Adrenal gland (tissue), 12 donors: ENCODE data around the gene RSF1. TPM values are rescaled to one million over a fixed set of nuclear protein-coding genes. Genes with fewer than 3 reads are reported as not detected.

Source experiments
- DNase-seq, 7 donors: peaks; one replicate each; pipeline ENCODE4 v3.0.0-alpha.2; 2019 to 2020
- H3K27ac ChIP-seq, 5 donors: fragments of 200-600 bp; sonication (generic) in 4 of 5; 1 replicate in 3 of 5; 2 replicates in 2 of 5; pipeline versions ENCODE4 v1.5.1 to v1.8.0; 2016 to 2020; ENCODE audit warnings: mild to moderate bottlenecking in 1 of 5
- H3K27me3 ChIP-seq: fragments of 200-600 bp; 2 replicates; pipeline ENCODE4 v1.8.0; 2021
- H3K36me3 ChIP-seq, 2 donors: fragments of 200-600 bp; replicated peaks in 1 of 2; 1 replicate in 1 of 2; 2 replicates in 1 of 2; pipeline versions ENCODE4 v1.5.1 to v1.8.0; 2018 to 2022
- H3K4me1 ChIP-seq, 2 donors: fragments of 200-600 bp; replicated peaks in 1 of 2; 1 replicate in 1 of 2; 2 replicates in 1 of 2; pipeline versions ENCODE4 v1.5.1 to v1.8.0; 2018 to 2021
- H3K4me3 ChIP-seq, 4 donors: fragments of 200-600 bp; sonication (generic) in 3 of 4; one replicate each; pipeline ENCODE4 v1.5.1; 2016 to 2018
- H3K9me3 ChIP-seq, 3 donors: fragments of 200-600 bp; sonication (generic) in 1 of 3; replicated peaks in 1 of 3; 1 replicate in 2 of 3; 2 replicates in 1 of 3; pipeline versions ENCODE4 v1.5.1 to v1.8.0; 2016 to 2021
- CTCF ChIP-seq, 6 experiments: fragments of 450-650 bp in 4 of 6; fragments of 200-600 bp in 2 of 6; sonication (generic) in 1 of 6; IDR thresholded peaks; 1 replicate in 5 of 6; 2 replicates in 1 of 6; pipeline versions ENCODE4 v1.5.1 to v1.8.0; 2016 to 2021; ENCODE audit warnings: antibody characterized with exemption in 6 of 6, mild to moderate bottlenecking in 2 of 6, moderate library complexity in 1 of 6
- POLR2A ChIP-seq, 2 donors: fragments of 450-650 bp; IDR thresholded peaks; one replicate each; pipeline ENCODE4 v1.6.1; 2017; ENCODE audit warnings: antibody characterized with exemption in 2 of 2, mild to moderate bottlenecking in 2 of 2, moderate library complexity in 1 of 2
- WGBS, 4 donors: extraction: QIAGEN DNeasy Blood & Tissue Kit in 2 of 4; methylation state at CpG; one replicate each; pipeline versions ENCODE4 v1.1.5 to v1.1.7; 2013 to 2017; 5-methylcytosine and 5-hydroxymethylcytosine counted together
- intact Hi-C, 2 donors: fragments of 100-400 bp; cut with DNase I; formaldehyde crosslinking; loops; one replicate each; pipeline versions ENCODE4 v1.14.1 to v1.15.0; 2022 to 2023
- polyA plus RNA-seq, 3 donors: library from polyadenylated mRNA; stranded (reverse); fragments of 200-250 nt in 2 of 3; fragments of 350-450 nt in 1 of 3; fragmentation: Illumina TruSeq in 1 of 3; extraction: RNeasy Lipid Tissue Mini Kit (QIAGEN cat#74804) in 1 of 3; gene quantifications; one replicate each; pipeline ENCODE4 v1.2.3, GENCODE V29; 2013 to 2014
- total RNA-seq, 9 donors: library from RNA; depleted of rRNA in 4 of 9; stranded (reverse); fragments of >200 nt in 4 of 9; fragments of 120-200 nt in 1 of 9; fragmentation: NEBNext Ultra II Directional in 1 of 9; extraction: Animal tissue kit (Norgen Biotek cat#: 25700) in 1 of 9; gene quantifications; one replicate each; pipeline versions ENCODE4 v1.1.0 to v1.2.4, GENCODE V29; 2013 to 2023
- donor health status: healthy with polysubstance abuse.
- donor health status: Bipolar disorder and iron deficiency.
- donor health status: DM: yes; HTN: yes; CAD: no.
- donor health status: DM: no; HTN: no; CAD: no.
- donor health status: DM: no; HTN: no; CAD: no.
- donor health status: DM: yes; HTN: yes; CAD: no.

Gene RSF1
- total and polyA plus RNA-seq, 12 donors: 12.7 to 108 (median 66.9) TPM

GRCh38 chr11:77736473-77736872 is 84.0 kb downstream of the RSF1 start:
- H3K27me3 ChIP-seq: no peaks in the 10 kb centered on the region
- no peak for DNase-seq
- H3K4me3 ChIP-seq: no peak overlapping the region
- intact Hi-C loops: no loop called here
- no peaks in the 10 kb centered on the region for H3K9me3 ChIP-seq
- 92 to 98% (median 97%) methylated on average over 2 of the region's 2 CpGs for WGBS, 4 donors
- no peaks in the 10 kb centered on the region for H3K4me1 ChIP-seq
- H3K36me3 ChIP-seq: peaks cover 0 to 9% of the 10 kb centered on the region in 2 donors
- H3K27ac ChIP-seq: no peak overlapping the region
- TF ChIP-seq CTCF (IDR thresholded peaks at IDR 0.05) (no peak), POLR2A (IDR thresholded peaks at IDR 0.05) (no peak)

- no peak for DNase-seq
- H3K4me3 ChIP-seq: no peak overlapping the region
- 97 to 99% (median 98%) methylated on average over 23 to 26 of the region's 26 CpGs for WGBS, 4 donors
- no peak overlapping the region for H3K27ac ChIP-seq
- H3K9me3 ChIP-seq: no peaks in the 10 kb centered on the region
- intact Hi-C loops: no loop called here
- H3K4me1 ChIP-seq: no peaks in the 10 kb centered on the region
- H3K36me3 ChIP-seq: peaks cover 0 to under 1% of the 10 kb centered on the region in 2 donors
- TF ChIP-seq POLR2A (IDR thresholded peaks at IDR 0.05) (no peak), CTCF (IDR thresholded peaks at IDR 0.05) (no peak)
- H3K27me3 ChIP-seq: no peaks in the 10 kb centered on the region
Observed at GRCh38 chr11:77734890-77735289, 85.6 kb downstream of the RSF1 start.

- WGBS, 4 donors: 94 to 100% (median 96%) methylated on average over 2 of the region's 2 CpGs
- Histone ChIP-seq H3K4me1 (no peaks in the 10 kb centered on the region), H3K27ac (no peak overlapping the region), H3K9me3 (no peaks in the 10 kb centered on the region), H3K27me3 (no peaks in the 10 kb centered on the region), H3K36me3 (no peaks in the 10 kb centered on the region), H3K4me3 (no peak overlapping the region)
- intact Hi-C loops: no loop called here
- TF ChIP-seq POLR2A (IDR thresholded peaks at IDR 0.05): no peak
- no peak for TF ChIP-seq CTCF (IDR thresholded peaks at IDR 0.05)
- DNase-seq: no peak
Observed at GRCh38 chr11:77732143-77732542, 88.4 kb downstream of the RSF1 start.

- Histone ChIP-seq H3K27ac (no peak overlapping the region), H3K36me3 (no peaks in the 10 kb centered on the region), H3K4me1 (peaks cover 8 to 9% of the 10 kb centered on the region in 2 donors), H3K4me3 (no peak overlapping the region), H3K27me3 (no peaks in the 10 kb centered on the region), H3K9me3 (no peaks in the 10 kb centered on the region)
- no peak for DNase-seq
- WGBS, 4 donors: 98 to 100% (median 99%) methylated on average over 3 of the region's 3 CpGs
- intact Hi-C loops: no loop called here
- TF ChIP-seq CTCF (IDR thresholded peaks at IDR 0.05) (no peak), POLR2A (IDR thresholded peaks at IDR 0.05) (no peak)
Observed at GRCh38 chr11:77730789-77731188, 89.7 kb downstream of the RSF1 start.
